ENCODE results near the gene RSBN1L.
"Not testable (repeated sequence)": the region's sequence is repeated elsewhere in the genome, so short reads cannot be mapped to it uniquely, and the experiment has no call there.

The RSBN1L gene

DNA sequence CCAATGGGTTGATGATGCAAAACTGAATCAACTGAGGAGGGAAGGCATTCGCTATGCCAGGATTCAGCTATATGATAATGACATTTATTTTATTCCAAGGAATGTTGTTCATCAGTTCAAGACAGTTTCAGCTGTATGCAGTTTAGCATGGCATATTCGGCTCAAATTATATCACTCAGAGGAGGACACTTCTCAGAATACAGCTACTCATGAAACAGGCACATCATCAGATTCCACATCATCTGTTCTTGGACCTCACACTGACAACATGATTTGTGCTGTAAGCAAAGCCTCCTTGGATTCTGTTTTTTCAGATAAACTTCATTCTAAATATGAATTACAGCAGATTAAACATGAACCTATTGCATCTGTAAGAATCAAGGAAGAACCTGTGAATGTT lies 82.3 kb downstream of the RSBN1L start:
- no peak for DNase-seq

DNA sequence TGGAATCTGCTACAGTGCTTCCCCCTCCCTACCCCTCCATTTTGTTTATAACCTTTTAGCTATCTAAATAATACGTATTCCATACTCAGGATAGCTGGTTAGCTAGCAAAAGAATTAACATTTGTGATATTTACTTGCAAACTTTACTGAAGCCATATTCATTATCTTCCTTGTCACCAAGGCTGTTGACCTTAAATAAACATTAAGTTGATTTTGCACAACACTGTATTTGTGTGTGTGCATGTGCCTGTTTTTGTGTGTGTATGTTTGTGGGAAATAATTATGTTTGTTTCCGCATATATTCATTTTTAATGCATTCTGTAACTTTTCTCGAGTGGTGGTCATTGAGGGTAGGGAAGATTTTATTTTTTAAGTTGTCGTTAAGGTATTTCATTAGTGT lies 86.1 kb downstream of the RSBN1L start:
- no peak for DNase-seq

GRCh38 chr7:77783111-77783510 lies 86.9 kb downstream of the RSBN1L start:
- no peak for DNase-seq

- no peak for DNase-seq
These were observed 87.3 kb downstream of the RSBN1L start for GRCh38 chr7:77783545-77783944.

DNA sequence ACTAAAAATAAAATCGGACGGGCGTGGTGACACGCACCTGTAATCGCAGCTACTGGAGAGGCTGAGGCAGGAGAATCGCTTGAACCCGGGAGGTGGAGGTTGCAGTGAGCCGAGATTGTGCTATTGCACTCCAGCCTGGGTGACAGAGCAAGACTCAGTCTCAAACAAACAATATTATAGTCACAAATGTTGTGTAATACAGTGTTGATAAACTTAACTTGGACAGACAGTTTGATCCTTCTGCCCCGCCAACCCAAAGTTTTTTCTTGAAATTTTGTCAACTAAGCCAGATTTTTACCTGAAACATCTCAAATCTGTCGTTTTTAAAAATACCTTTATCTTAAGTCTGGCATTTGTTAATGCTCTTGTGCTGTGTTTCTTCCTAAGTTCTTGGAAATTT lies 88.2 kb downstream of the RSBN1L start:
- DNase-seq = not testable (repeated sequence)

DNA sequence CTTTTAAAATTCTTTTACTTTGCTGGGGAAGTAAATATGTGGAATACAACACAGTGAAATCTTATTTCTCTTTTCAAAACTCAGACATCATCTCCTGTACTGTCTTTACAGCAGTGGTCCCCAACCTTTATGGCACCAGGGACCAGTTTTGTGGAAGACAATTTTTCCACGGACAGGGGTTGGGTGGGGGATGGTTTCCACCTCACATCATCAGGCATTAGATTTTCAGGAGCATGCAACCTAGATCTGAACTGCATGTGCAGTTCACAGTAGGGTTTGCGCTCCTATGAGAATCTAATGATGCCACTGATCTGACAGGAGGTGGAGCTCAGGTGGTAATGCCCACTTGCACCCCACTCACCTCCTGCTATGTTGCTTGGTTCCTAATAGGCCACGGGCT lies 89.8 kb downstream of the RSBN1L start:
- DNase-seq = no peak

DNA sequence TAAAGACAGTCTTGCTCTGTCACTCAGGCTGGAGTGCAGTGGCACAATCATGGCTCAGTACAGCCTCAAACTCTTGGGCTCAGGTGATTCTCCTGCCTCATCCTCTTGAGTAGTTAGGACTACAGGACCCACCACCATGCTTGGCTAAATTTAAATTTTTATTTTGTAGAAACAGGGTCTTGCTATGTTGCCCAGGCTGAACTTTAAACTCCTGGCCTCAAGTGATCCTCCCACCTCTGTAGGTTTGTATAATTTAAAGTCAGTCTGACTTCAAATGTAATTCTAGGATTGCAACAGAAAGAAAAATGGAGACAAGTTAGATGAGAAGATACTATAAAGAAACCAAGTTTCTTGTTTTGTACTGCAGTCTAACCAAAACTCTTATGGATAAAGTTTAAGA lies 90.5 kb downstream of the RSBN1L start:
- no peak for DNase-seq

DNA sequence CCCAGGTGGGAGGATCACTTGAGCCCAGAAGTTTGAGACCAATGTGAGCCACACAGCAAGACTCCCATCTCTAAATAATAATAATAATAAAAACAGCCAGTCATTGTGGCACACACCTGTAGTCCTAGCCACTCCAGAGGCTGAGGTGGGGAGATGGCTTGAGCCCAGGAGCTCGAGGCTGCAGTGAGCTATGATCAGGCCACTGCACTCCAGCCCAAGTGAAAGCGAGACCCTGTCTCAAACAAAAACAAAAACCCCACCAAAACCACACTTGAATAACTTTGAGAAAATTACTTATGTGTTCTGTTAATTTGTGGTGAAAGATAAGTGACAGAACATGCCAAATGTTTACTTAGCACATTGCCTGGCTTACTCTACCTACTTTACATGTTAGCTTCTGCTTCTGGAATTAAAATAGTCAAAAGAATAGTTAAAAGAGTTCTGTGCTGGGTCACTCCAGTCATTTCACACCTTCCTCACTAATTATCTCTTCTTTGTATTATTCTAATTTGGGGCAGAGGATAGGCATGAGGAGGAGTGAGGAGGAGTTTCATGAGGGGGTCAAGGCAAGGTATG lies 92.2 kb downstream of the RSBN1L start:
- DNase-seq = no peak

- DNase-seq = no peak
These were observed 95.1 kb downstream of the RSBN1L start for GRCh38 chr7:77791336-77791735.

GRCh38 chr7:77791956-77792355 lies 95.7 kb downstream of the RSBN1L start:
- no peak for DNase-seq

GRCh38 chr7:77794000-77794399 lies 97.7 kb downstream of the RSBN1L start:
- no peak for DNase-seq

GRCh38 chr7:77796109-77796508 lies 99.8 kb downstream of the RSBN1L start:
- DNase-seq = no peak

DNA sequence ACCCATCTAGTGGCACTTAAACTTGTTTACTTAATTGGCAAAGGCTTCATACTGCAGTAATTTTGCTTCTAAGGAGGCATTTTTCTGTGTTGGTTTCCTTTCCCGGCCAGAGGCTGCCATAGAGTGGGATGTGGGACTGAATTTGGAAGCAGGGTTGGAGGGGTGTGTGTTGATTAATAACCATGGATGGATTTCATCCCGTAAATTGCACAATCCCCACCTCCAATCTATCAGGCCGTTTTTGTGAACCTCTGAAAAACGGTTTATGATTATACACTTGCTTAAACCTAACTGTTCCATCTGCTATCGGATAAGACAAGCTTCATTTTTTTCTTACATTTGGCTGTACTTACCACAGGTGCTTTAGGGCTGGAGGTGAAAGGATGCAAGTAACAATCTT lies 100.7 kb downstream of the RSBN1L start:
- no peak for DNase-seq

DNA sequence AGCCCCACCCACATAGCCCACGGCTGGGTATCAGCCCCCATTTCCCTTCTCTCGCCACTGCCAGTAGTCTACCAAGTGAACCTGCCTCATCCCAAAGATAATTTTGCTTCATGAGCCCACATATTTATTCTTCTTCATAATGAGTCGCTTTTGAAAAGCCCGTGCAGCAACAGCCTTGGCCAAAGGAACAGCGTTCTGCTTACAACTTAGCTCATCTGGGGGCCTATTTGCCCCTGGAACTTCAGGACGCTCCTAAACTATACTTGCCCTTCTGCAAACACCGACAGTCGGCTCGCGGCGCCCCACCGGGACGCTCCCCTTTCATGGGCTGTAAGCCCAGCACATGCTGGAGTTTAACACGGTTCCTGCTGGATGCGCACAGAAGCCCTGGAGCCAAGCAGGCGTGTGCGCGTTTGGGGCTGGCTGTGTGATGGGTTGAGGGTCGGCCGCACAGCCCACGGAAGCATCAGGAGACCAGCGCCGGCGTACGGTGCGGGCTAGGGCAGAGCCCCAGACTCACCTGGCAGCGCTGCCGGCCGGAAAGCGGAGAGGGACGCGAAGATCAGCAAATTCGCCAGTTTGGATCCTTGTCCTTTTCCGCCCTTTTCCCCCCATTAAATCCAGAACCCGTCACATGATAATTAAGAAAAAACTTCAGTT lies 101.6 kb downstream of the RSBN1L start:
- DNase-seq = no peak

- DNase-seq = peak; percentile 96
These were observed 102.3 kb downstream of the RSBN1L start, which contains the start of the genes PHTF2 and TMEM60 for GRCh38 chr7:77798394-77799077. Gene PHTF2 (plus strand): TSS chr7:77798773. Gene TMEM60 (minus strand): TSS chr7:77798434. CDS start chr7:77794373, 4,061 bp downstream.

DNA sequence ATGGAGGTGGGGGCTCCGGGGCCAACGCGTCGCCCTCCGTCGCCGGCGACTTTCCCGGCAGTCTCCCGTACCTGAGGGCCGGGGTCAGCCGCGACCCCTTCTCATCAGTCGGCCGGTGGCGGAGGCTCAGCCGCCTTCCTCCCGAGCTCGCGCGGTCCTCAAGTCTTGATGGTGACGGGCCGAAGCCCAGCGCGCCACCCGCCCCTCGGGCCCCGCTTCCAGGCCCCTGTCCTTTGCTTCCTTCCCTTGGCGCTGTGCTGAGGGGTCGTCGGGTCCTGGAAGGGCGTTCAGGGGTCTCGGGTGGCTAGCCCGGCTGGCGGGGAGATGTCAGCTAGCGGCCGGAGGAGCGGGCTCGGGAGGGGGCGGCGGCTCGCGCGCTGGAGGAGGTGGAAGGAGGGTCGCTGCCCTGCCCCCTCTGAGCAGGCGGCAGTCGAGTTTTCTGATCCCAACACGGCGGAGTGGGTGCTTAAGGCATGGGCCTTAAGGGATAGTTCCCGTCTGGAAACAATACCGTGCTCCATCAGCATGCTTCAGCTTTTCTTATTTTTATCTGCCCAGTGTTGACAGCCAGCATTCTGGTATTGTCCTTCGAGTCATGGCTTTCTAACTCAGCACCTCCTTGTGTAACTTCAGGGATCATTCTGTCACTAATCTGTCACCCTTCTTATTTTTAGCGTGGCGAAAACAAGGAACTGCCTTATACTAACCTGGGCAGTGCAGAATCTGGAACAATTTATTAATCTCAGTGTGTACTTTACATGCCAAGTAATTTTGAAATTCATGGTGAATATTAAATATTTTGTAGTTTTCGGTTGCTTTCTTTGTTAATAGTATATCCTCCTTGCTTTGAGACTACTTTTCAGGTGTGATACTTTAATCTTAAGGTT lies 103.1 kb downstream of the RSBN1L start:
- peak; percentile 40 for DNase-seq

GRCh38 chr7:77800158-77800557 lies 103.9 kb downstream of the RSBN1L start:
- peak; percentile 27 for DNase-seq

DNA sequence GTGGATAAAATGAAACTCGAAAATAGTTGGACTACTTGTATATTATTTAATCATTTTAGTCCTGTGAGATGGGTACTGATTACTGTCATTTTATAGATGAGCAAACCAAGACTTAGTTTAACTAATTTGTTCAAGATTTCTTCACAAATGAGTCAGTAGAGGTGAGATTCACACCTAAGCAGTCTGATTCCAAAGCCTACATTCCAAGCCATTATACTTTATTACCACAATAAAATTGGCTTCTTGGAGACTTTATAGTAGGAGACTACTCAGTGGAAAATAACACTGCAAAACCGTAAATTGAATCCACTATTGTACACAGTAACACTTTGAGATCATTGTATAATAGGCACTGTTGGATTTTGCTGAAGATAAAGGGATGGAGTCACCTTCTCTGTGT lies 104.5 kb downstream of the RSBN1L start:
- DNase-seq = no peak

GRCh38 chr7:77802557-77803405 lies 106.5 kb downstream of the RSBN1L start:
- DNase-seq = no peak

DNA sequence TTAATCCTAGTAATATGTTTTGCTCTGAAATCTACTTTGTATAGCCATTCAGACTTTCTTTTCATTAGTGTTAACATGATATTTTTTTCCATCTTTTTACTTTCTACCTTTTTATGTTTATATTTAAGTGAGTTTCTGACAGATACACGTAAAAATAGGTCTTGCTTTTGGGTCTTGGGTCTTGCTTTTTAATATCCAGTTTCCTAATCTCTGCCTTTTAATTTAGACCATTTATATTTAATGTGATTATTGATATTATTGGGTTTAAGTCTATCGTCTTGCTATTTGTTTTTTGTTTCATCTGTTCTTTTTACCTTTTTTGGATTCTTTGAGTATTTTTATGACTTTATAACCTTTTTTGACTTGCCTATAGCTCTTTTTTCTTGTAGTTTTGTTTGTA lies 110.2 kb downstream of the RSBN1L start:
- DNase-seq = no peak

- no peak for DNase-seq
These were observed 112.3 kb downstream of the RSBN1L start for GRCh38 chr7:77808517-77808916.

Data from stimulated activated CD4-positive, alpha-beta T cell treated with anti-CD3 and anti-CD28 coated beads, Interleukin-15, amount 100 ng/mL, for 24 hours (primary cell).